ENCODE measurements around the gene CTTNBP2NL. TPM values are rescaled to one million over a fixed set of nuclear protein-coding genes. Genes with fewer than 3 reads are reported as not detected.
"Not testable (repeated sequence)": the region's sequence is repeated elsewhere in the genome, so short reads cannot be mapped to it uniquely, and the experiment has no call there.

The CTTNBP2NL gene
- total and polyA plus RNA-seq, 8 donors = 3.6 to 41.5 (median 13.7) TPM

- 89 to 94% (median 92%) methylated on average over 5 of the region's 5 CpGs for WGBS, 5 donors
- H3K27me3 ChIP-seq = no peaks in the 10 kb centered on the region
- H3K36me3 ChIP-seq = no peaks in the 10 kb centered on the region
- intact Hi-C loops (cut with DNase I; ENCODE audit: low total_unique reads) = no loop called here
- TF ChIP-seq POLR2A (IDR thresholded peaks at IDR 0.05) = no peak
- no peak for TF ChIP-seq CTCF (IDR thresholded peaks at IDR 0.05)
- no peak for TF ChIP-seq EP300 (IDR thresholded peaks at IDR 0.05)
- TF ChIP-seq POLR2AphosphoS5 (IDR thresholded peaks at IDR 0.05) = no peak
- H3K9me3 ChIP-seq = no peaks in the 10 kb centered on the region
- H3K27ac ChIP-seq = peak overlapping the region in 2 of 5 donors; percentile 19 to 50
- no peak for DNase-seq
- H3K4me3 ChIP-seq = no peak overlapping the region
- peaks cover 6 to 50% (median 17%) of the 10 kb centered on the region in 4 donors for H3K4me1 ChIP-seq
These were observed 40.6 kb downstream of the CTTNBP2NL start for GRCh38 chr1:112436384-112437156.

DNA sequence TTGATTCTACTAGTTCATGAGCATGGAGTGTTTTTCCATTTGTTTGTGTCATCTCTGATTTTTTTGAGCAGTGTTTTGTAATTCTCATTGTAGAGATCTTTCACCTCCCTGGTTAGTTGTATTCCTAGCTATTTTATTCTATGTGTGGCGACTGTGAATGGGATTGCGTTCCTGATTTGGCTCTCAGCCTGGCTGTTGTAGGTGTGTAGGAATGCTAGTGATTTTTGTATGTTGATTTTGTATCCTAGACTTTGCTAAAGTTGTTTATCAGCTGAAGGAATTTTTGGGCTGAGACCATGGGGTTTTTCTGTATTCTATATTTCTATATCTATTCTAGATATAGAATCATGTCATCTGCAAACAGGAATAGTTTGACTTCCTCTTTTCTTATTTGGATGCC lies 42.1 kb downstream of the CTTNBP2NL start:
- peak overlapping the region in 2 of 5 donors; percentile 59 to 65 for H3K27ac ChIP-seq

DNA sequence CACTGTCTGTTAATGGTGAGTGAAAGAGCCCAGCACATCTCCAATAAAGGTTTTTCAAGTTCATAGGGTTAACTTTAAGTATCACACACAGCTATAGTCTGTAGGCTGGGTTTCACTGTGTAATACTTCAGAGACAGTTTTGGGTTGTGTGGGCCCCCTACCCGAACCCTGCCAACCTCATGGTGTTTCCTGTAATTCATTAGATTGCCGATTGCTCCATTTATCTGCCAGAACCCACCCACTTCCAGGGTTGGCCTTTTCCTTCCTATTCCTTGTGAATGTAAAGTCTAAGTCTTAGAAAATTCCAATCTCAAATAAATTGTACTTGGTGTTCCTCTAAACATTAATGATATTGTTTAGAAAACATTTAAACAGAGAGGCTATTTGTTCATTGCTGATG lies 43.6 kb downstream of the CTTNBP2NL start:
- TF ChIP-seq POLR2AphosphoS5 (IDR thresholded peaks at IDR 0.05) (no peak), CTCF (IDR thresholded peaks at IDR 0.05) (no peak)
- Histone ChIP-seq H3K4me3 (no peak overlapping the region), H3K27me3 (no peaks in the 10 kb centered on the region), H3K36me3 (peaks cover 0 to 10% (median 0%) of the 10 kb centered on the region in 4 donors), H3K4me1 (peaks cover 6 to 63% (median 20%) of the 10 kb centered on the region in 4 donors), H3K27ac (peak overlapping the region in 4 of 5 donors; percentile 6 to 65 (median 58)), H3K9me3 (no peaks in the 10 kb centered on the region)
- intact Hi-C loops (cut with DNase I; ENCODE audit: low total_unique reads) = no loop called here
- 49 to 77% (median 62%) methylated on average over 2 of the region's 2 CpGs for WGBS, 5 donors
- DNase-seq = no peak

More for the DNA sequence above, 42.1 kb downstream of the CTTNBP2NL start:
- H3K9me3 ChIP-seq; H3K4me3 ChIP-seq; H3K36me3 ChIP-seq; intact Hi-C loops (cut with DNase I; ENCODE audit: low total_unique reads); H3K27me3 ChIP-seq: not testable (repeated sequence)
- peak in 1 of 2 donors; percentile 38 for DNase-seq
- H3K4me1 ChIP-seq = peaks cover 6 to 58% (median 17%) of the 10 kb centered on the region in 4 donors
- WGBS, 5 donors = 59 to 86% (median 70%) methylated on average over 2 of the region's 2 CpGs

DNA sequence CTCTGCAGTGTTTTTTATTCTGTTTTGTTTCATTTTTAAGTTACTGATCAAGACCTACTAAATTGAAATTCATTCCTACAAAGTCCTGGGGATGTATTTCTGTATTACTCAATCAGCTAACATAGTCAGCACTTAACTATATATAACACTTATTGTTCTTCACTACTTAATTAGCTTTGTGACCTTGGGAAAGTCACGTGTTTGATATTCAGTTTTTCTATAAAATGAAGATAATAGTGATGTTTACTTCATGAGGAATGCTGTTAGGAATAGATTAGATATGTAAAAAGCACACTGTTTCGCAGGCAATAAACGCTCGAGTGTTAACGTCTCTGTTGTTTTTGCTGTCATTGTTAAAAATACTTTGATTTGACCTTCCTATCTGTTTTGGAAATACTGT lies 44.6 kb downstream of the CTTNBP2NL start:
- 55 to 76% (median 57%) methylated on average over 5 of the region's 5 CpGs for WGBS, 5 donors

More for the DNA sequence above, 44.6 kb downstream of the CTTNBP2NL start:
- peaks cover 6 to 57% (median 22%) of the 10 kb centered on the region in 4 donors for H3K4me1 ChIP-seq
- no peak overlapping the region for H3K27ac ChIP-seq
- no peaks in the 10 kb centered on the region for H3K9me3 ChIP-seq
- DNase-seq = no peak
- intact Hi-C loops (cut with DNase I; ENCODE audit: low total_unique reads) = no loop called here
- no peaks in the 10 kb centered on the region for H3K27me3 ChIP-seq
- H3K36me3 ChIP-seq = peaks cover 0 to 10% (median 0%) of the 10 kb centered on the region in 4 donors
- no peak for TF ChIP-seq POLR2A (IDR thresholded peaks at IDR 0.05)
- no peak for TF ChIP-seq CTCF (IDR thresholded peaks at IDR 0.05)
- no peak for TF ChIP-seq EP300 (IDR thresholded peaks at IDR 0.05)
- TF ChIP-seq POLR2AphosphoS5 (IDR thresholded peaks at IDR 0.05) = no peak
- no peak overlapping the region for H3K4me3 ChIP-seq

All from stomach (tissue), 9 donors.